Measurements from ENCODE around the gene PPFIA1.

The PPFIA1 gene

GRCh38 chr11:70402016-70402415, 131.5 kb downstream of the PPFIA1 start:
- no CpG with 5 or more reads among the region's 10 CpGs for WGBS (ENCODE audit: extremely low coverage, insufficient coverage, insufficient read length)
- no peak overlapping the region for H4K8ac ChIP-seq (ENCODE audit: low read depth, low read length)

DNA sequence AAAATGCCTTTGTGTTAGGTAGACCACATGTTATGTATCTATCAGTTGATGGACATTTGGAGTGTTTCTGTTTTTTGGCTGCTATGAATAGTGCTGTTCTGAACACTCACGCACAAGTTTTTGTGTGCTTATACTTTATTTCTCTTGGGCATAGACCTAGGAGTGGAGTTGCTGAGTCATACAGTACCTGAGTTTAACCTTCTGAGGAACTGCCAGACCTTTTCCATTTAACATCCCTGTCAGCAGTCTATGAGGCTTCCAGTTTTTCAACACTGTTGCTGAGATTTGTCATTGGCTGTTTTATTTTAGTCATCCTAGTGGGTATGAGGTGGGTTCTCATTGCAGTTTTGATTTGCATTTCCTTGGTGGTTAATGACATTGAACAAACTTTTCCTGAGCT, 132.2 kb downstream of the PPFIA1 start:
- Histone ChIP-seq H3K27me3 (ENCODE audit: insufficient read depth, low read length) (no peaks in the 10 kb centered on the region), H3K79me2 (ENCODE audit: control insufficient read depth, insufficient read depth, low read length, poor library complexity) (peaks cover 35% of the 10 kb centered on the region), H3K27ac (ENCODE audit: low read depth, low read length) (no peak overlapping the region), H3K4me3 (ENCODE audit: low read depth, low read length) (no peak overlapping the region), H3K18ac (ENCODE audit: low read length) (no peak overlapping the region), H4K8ac (ENCODE audit: low read depth, low read length) (no peak overlapping the region), H3K9ac (ENCODE audit: low read length) (no peak overlapping the region), H3K36me3 (ENCODE audit: control insufficient read depth in 1 of 2, insufficient read depth in 2 of 2, low read length in 2 of 2) (peaks cover 17 to 25% of the 10 kb centered on the region in 2 experiments), H2AK5ac (ENCODE audit: low read length) (no peak overlapping the region), H3K23ac (ENCODE audit: low read length) (no peak overlapping the region), H2BK12ac (ENCODE audit: low read length) (no peak overlapping the region), H3K4me2 (ENCODE audit: low read length) (no peak overlapping the region), H2BK5ac (ENCODE audit: low read depth, low read length, poor library complexity) (no peak overlapping the region), H3K79me1 (ENCODE audit: low read length) (peaks cover 16% of the 10 kb centered on the region), H3K4me1 (ENCODE audit: control insufficient read depth in 1 of 2, insufficient read depth in 2 of 2, low read length in 2 of 2) (peaks cover 18 to 20% of the 10 kb centered on the region in 2 experiments), H4K12ac (ENCODE audit: low read depth, low read length) (no peak overlapping the region), H4K91ac (ENCODE audit: low read depth, low read length) (no peak overlapping the region), H3K14ac (ENCODE audit: low read length) (no peak overlapping the region), H3K9me3 (ENCODE audit: insufficient read depth, low read depth, low read length) (no peaks in the 10 kb centered on the region), H2BK120ac (ENCODE audit: insufficient read depth, low read length, poor library complexity) (no peak overlapping the region), H2AFZ (ENCODE audit: insufficient read depth, low read length, poor library complexity) (no peak overlapping the region), H3K4ac (ENCODE audit: low read depth, low read length) (peak overlapping the region; percentile 65)
- no CpG with 5 or more reads among the region's 1 CpG for WGBS (ENCODE audit: extremely low coverage, insufficient coverage, insufficient read length)
- DNase-seq: peak in 1 of 2 donors; percentile 8

More at GRCh38 chr11:70402016-70402415, 131.5 kb downstream of the PPFIA1 start:
- Histone ChIP-seq H3K18ac (ENCODE audit: low read length) (no peak overlapping the region), H3K9ac (ENCODE audit: low read length) (no peak overlapping the region), H2BK120ac (ENCODE audit: insufficient read depth, low read length, poor library complexity) (no peak overlapping the region), H3K14ac (ENCODE audit: low read length) (no peak overlapping the region), H2BK12ac (ENCODE audit: low read length) (no peak overlapping the region), H3K4ac (ENCODE audit: low read depth, low read length) (peak overlapping the region; percentile 65), H3K27ac (ENCODE audit: low read depth, low read length) (no peak overlapping the region), H2AK5ac (ENCODE audit: low read length) (no peak overlapping the region), H3K4me2 (ENCODE audit: low read length) (no peak overlapping the region), H3K27me3 (ENCODE audit: insufficient read depth, low read length) (no peaks in the 10 kb centered on the region), H3K79me2 (ENCODE audit: control insufficient read depth, insufficient read depth, low read length, poor library complexity) (peaks cover 33% of the 10 kb centered on the region), H3K79me1 (ENCODE audit: low read length) (peaks cover 16% of the 10 kb centered on the region), H3K36me3 (ENCODE audit: control insufficient read depth in 1 of 2, insufficient read depth in 2 of 2, low read length in 2 of 2) (peaks cover 12 to 19% of the 10 kb centered on the region in 2 experiments), H3K9me3 (ENCODE audit: insufficient read depth, low read depth, low read length) (no peaks in the 10 kb centered on the region), H4K12ac (ENCODE audit: low read depth, low read length) (no peak overlapping the region), H4K91ac (ENCODE audit: low read depth, low read length) (no peak overlapping the region), H2AFZ (ENCODE audit: insufficient read depth, low read length, poor library complexity) (no peak overlapping the region), H2BK5ac (ENCODE audit: low read depth, low read length, poor library complexity) (no peak overlapping the region), H3K4me1 (ENCODE audit: control insufficient read depth in 1 of 2, insufficient read depth in 2 of 2, low read length in 2 of 2) (peaks cover 18 to 26% of the 10 kb centered on the region in 2 experiments), H3K4me3 (ENCODE audit: low read depth, low read length) (no peak overlapping the region), H3K23ac (ENCODE audit: low read length) (no peak overlapping the region)
- peak in 1 of 2 donors; percentile 41 for DNase-seq

- Histone ChIP-seq H3K23ac (ENCODE audit: low read length) (no peak overlapping the region), H3K4me1 (ENCODE audit: control insufficient read depth in 1 of 2, insufficient read depth in 2 of 2, low read length in 2 of 2) (peaks cover 18 to 20% of the 10 kb centered on the region in 2 experiments), H3K18ac (ENCODE audit: low read length) (peak overlapping the region; percentile 45), H2BK12ac (ENCODE audit: low read length) (no peak overlapping the region), H3K4me3 (ENCODE audit: low read depth, low read length) (no peak overlapping the region), H3K9me3 (ENCODE audit: insufficient read depth, low read depth, low read length) (no peaks in the 10 kb centered on the region), H3K4ac (ENCODE audit: low read depth, low read length) (peak overlapping the region; percentile 60), H3K27ac (ENCODE audit: low read depth, low read length) (no peak overlapping the region), H3K79me2 (ENCODE audit: control insufficient read depth, insufficient read depth, low read length, poor library complexity) (peaks cover 23% of the 10 kb centered on the region), H2BK120ac (ENCODE audit: insufficient read depth, low read length, poor library complexity) (no peak overlapping the region), H4K12ac (ENCODE audit: low read depth, low read length) (no peak overlapping the region), H3K9ac (ENCODE audit: low read length) (no peak overlapping the region), H2AK5ac (ENCODE audit: low read length) (no peak overlapping the region), H2BK5ac (ENCODE audit: low read depth, low read length, poor library complexity) (no peak overlapping the region), H3K27me3 (ENCODE audit: insufficient read depth, low read length) (no peaks in the 10 kb centered on the region), H3K36me3 (ENCODE audit: control insufficient read depth in 1 of 2, insufficient read depth in 2 of 2, low read length in 2 of 2) (peaks cover 29 to 37% of the 10 kb centered on the region in 2 experiments), H3K79me1 (ENCODE audit: low read length) (peaks cover 4% of the 10 kb centered on the region), H2AFZ (ENCODE audit: insufficient read depth, low read length, poor library complexity) (no peak overlapping the region), H4K91ac (ENCODE audit: low read depth, low read length) (no peak overlapping the region), H4K8ac (ENCODE audit: low read depth, low read length) (no peak overlapping the region), H3K4me2 (ENCODE audit: low read length) (no peak overlapping the region), H3K14ac (ENCODE audit: low read length) (no peak overlapping the region)
- DNase-seq: peak; percentile 48 to 65
- WGBS (ENCODE audit: extremely low coverage, insufficient coverage, insufficient read length): no CpG with 5 or more reads among the region's 11 CpGs
Observed at GRCh38 chr11:70404244-70404643, 133.8 kb downstream of the PPFIA1 start.

- Histone ChIP-seq H3K79me2 (ENCODE audit: control insufficient read depth, insufficient read depth, low read length, poor library complexity) (peaks cover 12% of the 10 kb centered on the region), H3K4me1 (ENCODE audit: control insufficient read depth in 1 of 2, insufficient read depth in 2 of 2, low read length in 2 of 2) (peaks cover 9 to 11% of the 10 kb centered on the region in 2 experiments), H3K4me2 (ENCODE audit: low read length) (no peak overlapping the region), H4K91ac (ENCODE audit: low read depth, low read length) (no peak overlapping the region), H3K27me3 (ENCODE audit: insufficient read depth, low read length) (no peaks in the 10 kb centered on the region), H3K9me3 (ENCODE audit: insufficient read depth, low read depth, low read length) (no peaks in the 10 kb centered on the region), H3K18ac (ENCODE audit: low read length) (peak overlapping the region; percentile 21), H3K14ac (ENCODE audit: low read length) (no peak overlapping the region), H3K27ac (ENCODE audit: low read depth, low read length) (no peak overlapping the region), H2BK5ac (ENCODE audit: low read depth, low read length, poor library complexity) (no peak overlapping the region), H3K4me3 (ENCODE audit: low read depth, low read length) (no peak overlapping the region), H2AFZ (ENCODE audit: insufficient read depth, low read length, poor library complexity) (no peak overlapping the region), H2BK120ac (ENCODE audit: insufficient read depth, low read length, poor library complexity) (no peak overlapping the region), H4K12ac (ENCODE audit: low read depth, low read length) (no peak overlapping the region), H2BK12ac (ENCODE audit: low read length) (no peak overlapping the region), H2AK5ac (ENCODE audit: low read length) (no peak overlapping the region), H4K8ac (ENCODE audit: low read depth, low read length) (no peak overlapping the region), H3K9ac (ENCODE audit: low read length) (no peak overlapping the region), H3K36me3 (ENCODE audit: control insufficient read depth in 1 of 2, insufficient read depth in 2 of 2, low read length in 2 of 2) (peaks cover 45 to 51% of the 10 kb centered on the region in 2 experiments), H3K79me1 (ENCODE audit: low read length) (no peaks in the 10 kb centered on the region), H3K23ac (ENCODE audit: low read length) (no peak overlapping the region), H3K4ac (ENCODE audit: low read depth, low read length) (peak overlapping the region; percentile 42)
- WGBS (ENCODE audit: extremely low coverage, insufficient coverage, insufficient read length): no CpG with 5 or more reads among the region's 20 CpGs
- DNase-seq: no peak
Observed at GRCh38 chr11:70405679-70406395, 135.3 kb downstream of the PPFIA1 start.

Measured in trophoblast cell (in vitro differentiated cells and primary cell).